ENCODE results near the gene FAM219B.
"Not testable (repeated sequence)": the region's sequence is repeated elsewhere in the genome, so short reads cannot be mapped to it uniquely, and the experiment has no call there.

Gene FAM219B

DNA sequence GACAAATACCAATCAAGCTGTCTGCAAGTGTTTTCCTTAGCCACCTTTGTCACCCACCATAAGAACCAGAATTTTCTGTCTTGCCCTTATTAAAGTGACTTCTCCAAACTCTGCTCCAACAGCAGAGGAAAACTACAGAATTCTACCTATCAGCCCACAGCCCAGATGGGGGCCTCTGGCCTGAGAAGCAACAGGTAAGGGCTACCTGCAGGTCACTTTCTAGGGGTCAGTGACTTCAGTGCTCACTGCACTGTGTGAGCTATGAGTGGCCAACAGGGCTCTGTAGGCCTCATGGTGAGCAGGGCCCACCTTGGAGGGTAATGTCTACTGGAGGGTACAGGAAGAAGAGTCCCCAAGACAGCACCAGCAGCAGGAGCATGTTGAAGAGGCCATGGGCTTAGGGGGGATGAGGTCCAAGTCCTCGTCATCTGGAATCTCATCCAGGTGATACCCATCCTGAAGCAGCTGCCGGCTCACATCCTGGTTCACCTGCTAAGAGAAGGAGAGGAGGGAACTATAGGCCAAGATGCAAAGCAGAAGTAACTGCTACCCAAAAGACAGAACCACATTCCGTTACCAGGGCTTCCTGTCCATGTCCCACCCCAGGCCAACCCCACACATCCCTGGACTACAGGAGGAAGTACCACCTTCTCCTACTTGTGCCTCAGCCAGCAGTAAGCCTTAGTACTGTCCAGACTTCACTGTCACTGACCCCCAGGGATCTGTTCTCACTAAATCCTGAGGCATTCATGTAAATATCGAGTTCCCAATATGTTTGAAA is 4.2 kb downstream of the FAM219B start:
- DNase-seq, result no peak

DNA sequence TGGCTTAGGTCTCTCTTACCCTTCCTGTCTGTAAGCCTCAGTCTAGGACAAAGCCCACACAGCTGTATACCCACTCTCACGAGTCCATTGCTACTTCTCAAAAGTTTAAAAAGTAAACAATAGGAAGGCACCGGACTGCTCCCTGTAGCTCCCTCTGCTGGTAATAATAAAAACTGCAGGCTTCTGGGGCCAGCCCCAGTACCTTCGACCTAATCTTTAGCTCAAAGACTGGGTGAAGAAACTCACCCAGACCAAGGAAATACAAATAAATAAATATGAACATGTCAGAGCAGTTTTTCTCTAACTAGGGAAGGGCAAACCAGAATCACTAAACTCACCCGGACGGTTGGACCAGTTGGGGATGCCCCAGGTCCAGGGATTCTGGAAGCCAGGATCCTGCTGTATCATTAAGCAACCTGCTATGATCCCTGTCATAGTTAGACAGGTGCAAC is 5.0 kb downstream of the FAM219B start:
- DNase-seq, result peak; percentile 43

DNA sequence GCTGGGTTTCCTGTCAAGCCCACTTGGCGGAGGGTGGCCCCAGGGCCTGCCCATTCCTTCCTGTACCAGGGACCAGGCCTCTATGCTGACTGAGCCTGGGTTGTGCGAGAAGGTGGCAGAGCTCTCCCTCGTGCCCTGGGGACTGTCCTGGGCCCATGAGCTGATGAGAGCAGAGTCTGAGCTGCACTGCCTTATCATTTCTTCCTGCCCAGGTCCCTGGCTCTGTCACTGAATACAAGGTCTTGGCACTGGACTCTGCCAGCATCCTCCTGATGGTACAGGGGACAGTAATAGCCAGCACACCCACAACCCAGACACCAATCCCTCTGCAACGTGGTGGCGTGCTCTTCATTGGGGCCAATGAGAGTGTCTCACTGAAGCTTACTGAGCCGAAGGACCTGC is 9.3 kb downstream of the FAM219B start:
- no peak for DNase-seq

DNA sequence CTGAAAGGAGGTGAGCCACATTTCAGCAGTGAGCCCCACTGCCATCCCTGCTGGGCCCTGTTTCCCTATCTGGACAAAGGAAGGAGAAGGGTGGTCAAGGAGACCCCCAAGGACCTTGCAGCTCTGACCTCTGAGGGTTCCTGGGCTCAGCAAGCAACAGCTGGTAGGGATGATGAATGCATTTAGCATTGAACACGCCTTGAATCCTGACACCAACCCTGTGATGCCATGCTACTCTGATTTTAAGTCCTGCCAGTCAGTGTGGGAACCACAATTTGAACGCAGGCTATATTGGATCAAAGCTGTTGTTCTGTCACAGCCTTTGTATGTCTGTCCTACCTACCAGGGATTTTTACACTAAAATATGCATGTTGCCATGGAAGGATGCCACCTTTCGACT is 10.3 kb downstream of the FAM219B start:
- DNase-seq, result no peak

DNA sequence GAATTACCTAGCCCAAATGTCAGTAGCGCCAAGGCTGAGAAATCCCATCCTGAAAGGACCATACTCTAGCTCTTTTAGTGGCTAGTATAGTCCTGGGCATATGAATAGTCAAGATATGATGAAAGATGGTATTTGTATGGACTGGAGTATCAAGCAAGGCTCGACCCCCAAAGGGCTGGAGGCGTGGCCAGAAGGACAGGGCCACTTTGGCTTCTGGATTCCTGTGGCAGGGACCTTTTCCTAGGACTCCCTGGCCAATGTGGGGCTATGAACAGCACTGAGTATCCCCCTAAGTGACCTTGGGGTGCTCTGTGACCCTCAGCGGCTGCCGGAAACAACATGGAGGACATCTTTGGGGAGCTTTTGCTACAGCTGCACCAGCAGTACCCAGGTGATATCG is 10.8 kb downstream of the FAM219B start:
- DNase-seq, result no peak

DNA sequence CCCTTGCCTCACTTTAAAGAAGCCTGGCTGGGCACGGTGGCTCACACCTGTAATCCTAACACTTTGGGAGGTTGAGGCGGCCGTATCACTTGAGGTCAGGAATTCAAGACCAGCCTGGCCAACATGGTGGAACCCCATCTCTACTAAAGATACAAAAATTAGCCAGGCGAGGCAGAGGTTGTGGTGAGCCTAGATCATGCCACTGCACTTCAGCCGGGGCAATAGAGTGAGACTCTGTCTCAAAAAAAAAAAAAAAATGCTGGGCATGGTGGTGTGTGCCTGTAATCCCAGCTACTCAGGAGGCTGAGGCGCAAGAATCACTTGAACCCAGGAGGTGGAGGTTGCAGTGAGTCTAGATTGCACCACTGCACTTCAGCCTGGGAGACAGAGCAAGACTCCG is 12.3 kb downstream of the FAM219B start:
- not testable (repeated sequence) for DNase-seq

DNA sequence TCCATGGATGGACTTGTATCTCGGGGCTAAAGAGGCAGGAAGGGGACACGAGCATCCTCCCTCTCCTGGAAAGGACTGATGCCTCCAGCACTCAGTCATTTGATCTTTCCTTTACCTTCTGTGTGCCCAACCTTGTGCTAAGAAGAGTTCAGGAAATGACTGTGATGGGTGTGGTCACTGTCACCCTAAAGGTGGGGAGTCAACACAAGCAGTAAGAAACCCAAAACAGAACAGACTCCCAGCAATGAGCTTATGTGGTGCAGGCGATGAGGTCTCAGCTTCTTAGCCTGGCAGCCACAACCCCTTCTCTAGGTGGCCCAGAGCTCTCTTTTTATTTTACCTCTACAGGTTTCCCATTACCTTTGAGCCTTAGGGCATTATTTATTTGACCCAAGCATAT is 13.0 kb downstream of the FAM219B start:
- no peak for DNase-seq

DNA sequence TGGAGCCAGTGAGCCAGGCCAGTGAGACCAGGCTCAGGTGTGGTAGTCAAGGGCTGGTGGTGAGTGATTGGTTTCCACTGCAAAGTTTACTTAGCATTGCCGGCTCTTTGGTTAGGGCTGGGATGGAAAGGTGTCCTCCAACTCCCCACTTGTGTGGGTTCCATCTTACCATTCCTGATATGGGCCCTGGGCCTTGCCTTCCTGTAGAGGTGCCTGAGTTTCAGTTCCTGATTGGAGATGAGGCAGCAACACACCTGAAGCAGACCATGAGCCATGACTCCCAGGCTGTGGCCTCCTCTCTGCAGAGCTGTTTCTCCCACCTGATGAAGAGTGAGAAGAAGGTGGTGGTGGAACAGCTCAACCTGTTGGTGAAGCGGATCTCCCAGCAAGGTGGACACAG is 13.7 kb downstream of the FAM219B start:
- no peak for DNase-seq

DNA sequence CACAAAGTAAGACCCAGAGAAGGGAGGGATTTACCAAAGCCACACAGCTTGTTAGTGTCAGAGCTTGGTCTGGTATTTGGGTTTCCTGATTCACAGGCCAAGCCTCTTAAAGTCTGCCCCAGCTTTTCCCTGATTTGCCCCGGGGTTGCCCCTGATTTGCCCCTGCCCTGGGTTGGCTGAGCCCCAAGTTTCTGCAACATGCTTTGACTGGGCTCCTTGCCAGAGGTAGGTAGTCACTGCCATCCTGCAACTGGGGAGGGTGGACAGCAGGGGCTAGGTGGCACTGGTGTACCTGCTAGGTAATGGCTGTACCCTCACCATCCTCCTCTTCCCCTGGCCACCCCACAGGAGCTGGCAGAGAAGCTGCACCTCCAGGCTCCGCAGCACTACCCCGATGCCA is 14.3 kb downstream of the FAM219B start:
- no peak for DNase-seq

DNA sequence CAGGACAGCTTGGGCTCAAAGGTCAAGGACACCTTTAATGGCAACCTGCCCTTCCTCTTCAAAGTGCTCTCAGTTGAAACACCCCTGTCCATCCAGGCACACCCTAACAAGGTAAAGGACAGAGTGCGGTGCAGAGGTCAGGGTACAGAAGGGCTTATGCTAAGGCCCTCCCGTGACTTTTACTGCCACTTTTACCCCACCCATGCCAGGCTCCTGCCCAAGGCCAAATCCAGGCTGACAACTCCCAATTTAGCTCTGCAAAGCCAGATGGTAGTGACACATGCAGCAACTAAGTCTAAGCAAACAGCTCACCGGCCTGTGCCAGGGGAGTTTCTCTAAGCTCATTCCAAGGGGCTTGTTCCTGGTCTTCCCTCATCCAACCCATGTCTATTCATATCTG is 15.2 kb downstream of the FAM219B start:
- DNase-seq, result no peak

DNA sequence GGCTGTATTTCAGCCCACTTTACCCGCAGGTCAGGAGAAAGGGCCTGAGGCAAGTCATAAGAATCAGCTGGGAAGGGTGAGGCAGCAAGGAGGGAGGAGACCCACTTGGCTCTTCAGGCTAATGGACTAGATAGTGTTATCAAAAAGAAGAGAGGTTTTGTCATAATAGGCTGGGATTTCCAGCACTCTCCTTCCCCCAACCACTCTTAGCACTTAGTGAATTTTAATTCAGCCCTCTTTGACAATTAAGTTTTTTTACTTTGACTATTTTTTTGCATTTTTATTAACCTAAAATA is 16.0 kb downstream of the FAM219B start:
- DNase-seq, result no peak

DNA sequence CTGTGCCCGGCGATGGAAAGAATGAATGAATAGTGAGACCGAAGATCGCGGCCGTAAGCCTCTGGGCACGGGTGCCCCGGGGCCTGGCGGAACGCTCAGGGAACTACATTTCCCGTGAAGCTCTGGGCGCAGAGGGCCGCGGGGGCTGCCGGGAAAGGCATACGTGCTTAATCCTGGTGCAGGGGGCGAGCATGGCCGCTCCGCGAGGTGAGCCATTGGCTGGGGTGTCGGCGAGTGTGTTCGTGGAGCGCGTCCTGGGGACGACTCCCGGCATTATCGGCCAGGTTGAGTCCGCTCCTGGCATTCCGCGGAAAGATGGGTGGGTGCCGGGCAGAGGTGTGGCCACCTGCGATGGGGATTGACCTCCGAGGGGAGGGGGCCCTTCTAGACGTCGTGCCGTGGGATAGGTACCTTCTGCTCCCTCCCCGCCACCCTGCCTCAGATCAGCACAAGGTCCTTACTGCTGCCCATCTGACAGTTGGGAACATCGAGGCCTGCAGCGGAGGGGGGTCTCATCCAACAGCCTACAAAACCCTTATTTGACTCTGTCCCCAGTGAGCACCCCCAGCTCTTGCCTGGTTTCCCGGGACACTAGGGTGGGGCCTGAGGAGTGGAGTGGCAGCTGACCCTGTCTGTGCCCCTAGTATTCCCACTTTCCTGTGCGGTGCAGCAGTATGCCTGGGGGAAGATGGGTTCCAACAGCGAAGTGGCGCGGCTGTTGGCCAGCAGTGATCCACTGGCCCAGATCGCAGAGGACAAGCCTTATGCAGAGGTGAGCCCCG is 16.6 kb downstream of the FAM219B start, which contains the start of gene MPI:
Gene MPI, plus strand, starts transcription at position 160 of the 782 bp plus-strand sequence. Its CDS starts 32 bp downstream, at position 192.
- DNase-seq, result peak; percentile 77

DNA sequence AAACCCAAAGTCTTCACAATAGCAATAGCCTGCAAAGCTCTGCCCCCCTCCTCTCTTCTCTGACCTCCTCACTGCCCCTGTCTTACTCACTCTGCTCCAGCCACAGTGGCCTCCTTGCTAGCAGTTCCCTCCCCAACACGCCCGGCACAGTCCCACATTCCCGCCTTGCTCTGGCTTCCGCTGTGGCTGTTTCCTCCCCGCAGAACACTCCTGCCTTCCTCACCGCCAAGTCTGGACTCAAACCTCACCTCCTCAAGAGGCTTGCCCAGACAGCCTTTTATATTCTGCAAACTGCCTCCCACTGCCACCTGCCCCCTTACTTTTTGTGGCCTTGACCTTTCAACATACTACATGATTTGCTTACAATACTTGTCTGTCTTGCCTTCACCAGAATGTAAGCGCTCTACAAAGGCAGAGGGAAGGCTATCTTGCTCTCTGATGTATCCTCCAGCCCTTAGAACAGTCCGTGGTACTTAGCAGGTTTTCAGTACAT is 17.2 kb downstream of the FAM219B start:
- DNase-seq, result no peak

DNA sequence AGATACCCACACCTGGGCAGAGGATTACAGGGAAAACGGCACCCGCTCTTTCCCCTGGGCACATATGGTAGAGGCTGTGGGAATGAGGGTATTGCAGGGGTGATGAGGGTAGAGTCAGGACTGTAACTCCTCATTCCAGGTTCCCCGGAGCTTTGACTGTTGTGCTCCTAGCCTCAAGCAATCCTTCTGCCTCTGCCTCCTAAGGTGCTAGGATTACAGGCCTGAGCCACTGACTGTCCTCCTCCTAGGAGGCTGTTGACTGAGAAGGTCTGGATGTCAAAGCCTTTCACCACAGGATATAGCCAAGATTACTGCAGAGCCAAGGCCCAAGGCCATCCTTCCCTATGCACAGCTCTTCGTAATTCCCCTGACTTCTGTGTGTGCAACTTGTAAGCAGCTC is 17.9 kb downstream of the FAM219B start:
- no peak for DNase-seq

DNA sequence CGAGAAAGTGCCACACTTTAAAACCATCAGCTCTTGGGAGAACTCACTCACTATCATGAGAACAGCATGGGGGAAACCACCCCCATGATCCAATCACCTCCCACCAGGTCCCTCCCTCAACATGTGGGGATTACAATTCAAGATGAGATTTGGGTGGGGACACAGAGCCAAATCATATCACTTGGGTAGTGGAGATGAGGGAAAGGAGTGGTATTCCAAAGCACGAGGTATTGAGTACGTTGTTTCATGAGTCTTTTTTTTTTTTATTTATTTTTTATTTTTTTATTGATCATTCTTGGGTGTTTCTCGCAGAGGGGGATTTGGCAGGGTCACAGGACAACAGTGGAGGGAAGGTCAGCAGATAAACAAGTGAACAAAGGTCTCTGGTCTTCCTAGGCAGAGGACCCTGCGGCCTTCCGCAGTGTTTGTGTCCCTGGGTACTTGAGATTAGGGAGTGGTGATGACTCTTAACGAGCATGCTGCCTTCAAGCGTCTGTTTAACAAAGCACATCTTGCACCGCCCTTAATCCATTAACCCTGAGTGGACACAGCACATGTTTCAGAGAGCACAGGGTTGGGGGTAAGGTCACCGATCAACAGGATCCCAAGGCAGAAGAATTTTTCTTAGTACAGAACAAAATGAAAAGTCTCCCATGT is 19.0 kb downstream of the FAM219B start:
- not testable (repeated sequence) for DNase-seq

DNA sequence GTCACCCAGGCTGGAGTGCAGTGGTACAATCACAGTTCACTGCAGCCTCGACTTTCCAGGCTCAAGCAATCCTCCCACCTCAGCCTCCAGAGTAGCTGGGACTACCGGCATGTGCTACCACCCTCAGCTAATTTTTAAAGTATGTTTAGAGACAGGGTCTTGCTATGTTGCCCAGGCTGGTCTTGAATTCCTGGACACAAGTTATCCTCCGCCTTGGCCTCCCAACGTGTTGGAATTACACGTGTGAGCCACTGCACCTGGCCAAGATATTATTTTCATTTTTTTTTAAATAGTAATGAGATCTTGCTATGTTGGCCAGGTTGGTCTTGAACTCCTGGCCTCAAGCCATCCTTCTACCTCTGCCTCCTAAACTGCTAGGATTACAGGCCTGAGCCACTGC is 21.2 kb downstream of the FAM219B start:
- no peak for DNase-seq

DNA sequence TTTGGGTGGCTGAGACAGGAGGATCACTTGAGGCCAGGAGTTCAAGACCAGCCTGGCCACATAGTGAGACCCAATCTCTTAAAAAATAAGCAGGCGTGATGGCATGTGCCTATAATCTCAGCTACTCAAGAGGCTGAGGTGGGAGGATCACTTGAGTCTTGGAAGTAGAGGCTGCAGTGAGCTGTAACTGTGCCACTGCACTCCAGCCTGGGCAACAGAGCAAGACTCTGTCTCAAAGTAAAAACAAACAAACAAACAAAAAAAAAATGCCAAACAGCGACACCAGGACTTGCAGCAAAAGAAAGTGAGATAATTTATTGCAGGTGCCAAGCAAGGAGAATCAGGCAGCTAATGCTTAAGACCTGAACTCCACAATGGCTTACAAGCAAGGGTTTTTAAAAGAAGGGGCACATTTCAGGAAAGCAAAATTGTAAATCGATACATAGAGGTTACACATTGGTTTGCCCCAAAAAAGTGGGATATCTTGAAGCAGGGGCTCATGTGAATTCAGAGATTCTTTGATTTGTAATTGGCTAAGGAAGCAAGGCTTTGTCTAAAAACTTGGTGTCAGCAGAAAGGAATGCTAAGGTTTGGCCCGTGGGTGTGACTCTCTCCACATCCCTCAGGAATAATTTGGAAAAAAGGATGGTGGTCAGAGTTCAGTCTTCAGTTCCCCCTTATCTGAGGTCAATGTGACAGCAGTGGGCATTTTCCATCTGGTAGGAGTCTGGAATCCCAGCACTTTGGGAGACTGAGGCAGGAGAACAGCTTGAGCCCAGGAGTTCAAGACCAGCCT is 22.0 kb downstream of the FAM219B start:
- DNase-seq, result no peak

DNA sequence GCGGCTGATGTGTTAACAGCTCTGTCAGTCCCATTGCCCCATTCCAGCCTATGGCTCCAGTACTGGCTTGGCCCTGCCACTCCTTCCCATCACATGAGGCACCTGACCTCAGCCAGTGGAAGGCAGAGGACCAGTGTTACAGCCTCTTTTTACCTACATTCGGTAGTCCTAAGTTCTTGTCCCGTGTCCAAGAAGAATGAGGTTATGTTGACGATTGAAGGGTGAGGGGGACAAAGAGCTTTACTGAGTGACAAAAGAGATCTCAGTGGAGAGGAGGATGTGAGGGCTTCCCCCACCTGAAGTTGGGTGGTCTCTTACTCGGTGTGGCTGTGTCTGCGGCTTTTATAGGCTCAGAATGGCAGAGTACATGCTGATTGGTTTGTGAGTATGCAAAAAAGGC is 24.1 kb downstream of the FAM219B start:
- no peak for DNase-seq

DNA sequence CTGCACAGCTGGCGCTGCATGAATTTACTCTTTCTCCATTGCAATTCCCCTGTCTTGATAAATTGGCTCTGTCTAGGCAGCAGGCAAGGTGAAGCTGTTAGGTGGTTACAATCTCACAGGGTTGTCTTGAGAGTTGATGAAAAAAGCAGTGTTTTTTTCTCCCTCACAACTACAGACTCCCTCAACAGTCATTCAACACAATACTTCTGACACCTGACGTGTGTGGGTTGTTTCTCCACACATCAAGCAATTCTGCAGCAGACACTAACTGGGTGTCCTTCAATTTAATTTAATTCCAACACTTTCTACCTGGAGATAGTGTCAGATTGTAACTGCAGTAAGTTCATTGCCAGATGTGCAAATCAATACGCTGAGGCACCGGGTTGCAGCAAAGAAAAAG is 28.4 kb downstream of the FAM219B start:
- no peak for DNase-seq

DNA sequence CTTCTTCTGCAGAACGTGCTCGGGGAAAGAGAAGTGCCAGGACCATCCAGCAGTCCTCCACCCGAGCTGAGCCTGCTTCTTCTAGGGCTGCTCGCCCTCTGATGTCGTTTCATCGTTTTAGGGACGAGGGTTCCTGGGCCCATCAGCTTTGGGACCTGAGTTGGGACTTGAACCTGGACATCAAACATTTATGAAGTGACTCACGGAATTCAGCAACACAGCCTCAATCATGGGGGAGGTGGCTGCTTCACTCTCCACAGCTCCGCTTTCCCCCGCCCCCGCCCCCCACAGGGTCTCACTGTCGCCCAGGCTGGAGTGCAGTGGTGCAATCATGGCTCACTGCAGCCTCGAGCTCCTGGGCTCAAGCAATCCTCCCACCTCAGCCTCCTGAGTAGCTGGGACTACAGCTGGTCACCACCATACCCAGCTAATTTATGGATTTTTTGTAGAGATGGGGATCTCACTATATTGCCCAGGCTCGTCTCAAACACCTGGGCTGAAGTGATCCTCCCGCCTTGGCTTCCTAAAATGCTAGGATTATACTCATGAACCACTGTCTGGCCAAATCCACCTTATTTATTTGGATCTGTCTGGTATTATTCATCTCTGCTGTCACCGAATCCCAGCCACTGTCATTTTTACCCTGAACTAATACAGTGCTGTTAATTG is 32.8 kb downstream of the FAM219B start:
- no peak for DNase-seq

DNA sequence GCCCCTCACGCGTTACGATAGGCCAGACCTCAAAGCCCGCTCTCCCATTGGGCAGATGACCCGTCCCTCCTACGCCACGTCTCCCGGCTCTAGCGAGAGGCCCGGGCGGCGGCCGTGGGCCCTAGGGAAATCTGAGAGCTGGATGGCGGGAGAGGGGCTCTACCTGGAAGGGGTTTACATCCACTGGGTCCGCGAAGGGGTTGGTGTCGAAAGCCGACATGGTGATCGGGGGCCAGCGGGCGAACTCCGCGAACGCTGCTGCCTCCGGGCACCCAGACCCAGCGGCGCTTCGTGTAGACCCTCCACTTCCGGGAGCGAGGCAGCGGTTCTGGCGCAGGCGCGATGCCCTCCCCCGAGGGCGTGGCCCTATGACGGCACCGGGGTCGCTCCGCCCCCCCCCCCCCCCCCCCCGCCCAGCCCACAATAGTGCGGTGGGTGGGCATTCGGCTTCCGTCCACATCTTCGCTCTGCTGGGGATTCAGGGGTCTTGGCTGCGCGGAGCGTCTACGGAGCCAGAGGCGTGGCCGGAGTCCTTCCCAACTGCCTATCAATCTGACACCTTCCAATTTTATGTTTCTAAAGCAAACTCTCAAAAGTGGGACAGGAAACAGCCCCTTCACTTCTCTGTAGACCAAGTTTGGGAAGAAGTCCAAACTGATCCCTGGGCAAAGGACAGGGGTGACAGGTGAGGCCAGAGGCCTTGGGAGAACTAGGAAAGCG is 33.5 kb downstream of the FAM219B start, which contains the start of gene SCAMP2:
Gene SCAMP2, minus strand, starts transcription at position 330 of the 720 bp plus-strand sequence. Its CDS starts 110 bp downstream, at position 220.
- peak; percentile 84 for DNase-seq

DNA sequence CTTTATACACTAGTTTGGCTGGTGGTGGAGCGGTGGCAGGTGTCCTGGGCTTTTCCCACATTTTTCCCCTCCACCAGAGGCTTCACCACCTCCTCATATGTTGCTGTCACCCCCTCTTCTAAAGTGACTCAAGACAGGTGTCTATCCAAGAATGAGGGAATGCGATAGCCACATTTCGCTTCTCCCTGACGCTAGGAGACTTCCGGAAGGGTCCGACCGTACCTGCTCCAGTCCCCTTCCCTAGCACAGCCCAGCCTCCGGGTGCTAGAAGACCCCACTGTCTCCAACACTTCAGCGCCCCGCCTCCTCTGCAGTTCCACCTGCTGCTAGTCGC is 34.0 kb downstream of the FAM219B start:
- DNase-seq, result no peak
